NOMO-1 treated with dmso at 0.1 percent for 144 hours (cell line): Measurements from ENCODE around the gene SND1.

Experiments
- DNase-seq: peaks from one replicate; lab custom pipeline; 2025; ENCODE audit not compliant: unreplicated experiment; lab: John Stamatoyannopoulos, UW

Gene SND1

GRCh38 chr7:127885222-127885772, 233.3 kb downstream of the SND1 start:
- no peak for DNase-seq

DNA sequence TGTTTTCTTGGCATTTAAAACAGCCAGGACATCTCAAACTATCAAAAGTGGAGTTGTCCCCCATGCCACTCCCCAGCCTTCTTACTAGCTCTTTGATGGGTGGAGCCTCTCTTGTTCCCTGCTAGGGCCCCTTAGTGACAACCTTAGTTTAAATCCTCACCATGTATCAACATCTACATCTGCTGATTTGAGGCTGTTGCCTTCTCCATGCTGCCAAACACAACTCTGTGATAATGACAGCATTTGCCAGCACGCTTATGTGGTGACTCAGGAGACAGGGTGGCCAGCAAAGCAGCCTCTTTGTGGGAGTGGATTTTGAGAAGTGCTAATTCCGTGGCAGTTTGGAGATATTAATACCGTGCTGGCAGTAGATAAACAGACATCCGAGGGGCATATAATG, 233.8 kb downstream of the SND1 start:
- no peak for DNase-seq

DNA sequence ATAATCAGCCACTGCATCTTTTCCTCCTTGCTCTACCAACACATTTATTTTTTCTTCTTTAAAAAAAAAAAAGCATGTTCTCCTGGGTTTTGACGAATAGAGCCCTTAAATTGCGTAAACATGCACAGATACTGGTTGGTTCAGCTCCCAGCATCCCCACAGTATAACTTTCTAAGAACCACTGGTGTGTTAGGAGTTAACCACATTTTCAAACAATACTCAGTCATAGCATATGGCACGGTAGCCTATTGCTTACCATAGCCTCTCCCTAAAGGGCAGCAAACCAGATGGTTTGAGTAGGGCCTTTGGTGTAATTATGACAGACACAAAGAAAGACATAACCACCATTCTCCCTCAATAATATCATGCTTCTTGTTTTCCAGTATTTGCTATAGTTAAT, 234.3 kb downstream of the SND1 start:
- no peak for DNase-seq

GRCh38 chr7:127887096-127887495, 235.1 kb downstream of the SND1 start:
- DNase-seq: no peak

DNA sequence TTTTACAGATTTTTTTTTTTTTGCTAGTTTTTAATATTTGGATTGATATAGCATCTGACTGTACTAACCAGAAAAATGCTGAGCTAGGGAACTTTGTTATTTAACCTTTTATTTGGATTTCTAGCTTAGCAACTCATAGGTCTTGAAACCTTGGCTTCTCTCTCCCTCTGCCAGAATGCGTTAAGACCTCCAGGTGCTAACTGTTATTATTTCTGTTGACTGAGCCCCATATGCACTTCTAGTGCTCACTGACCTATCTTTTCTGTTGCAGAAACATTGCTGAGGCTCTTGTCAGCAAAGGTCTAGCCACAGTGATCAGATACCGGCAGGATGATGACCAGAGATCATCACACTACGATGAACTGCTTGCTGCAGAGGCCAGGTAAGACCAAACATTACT, 235.6 kb downstream of the SND1 start:
- DNase-seq: no peak

- DNase-seq: no peak
Observed at GRCh38 chr7:127888411-127888810, 236.4 kb downstream of the SND1 start.

- DNase-seq: no peak
Observed at GRCh38 chr7:127888825-127889224, 236.8 kb downstream of the SND1 start.

DNA sequence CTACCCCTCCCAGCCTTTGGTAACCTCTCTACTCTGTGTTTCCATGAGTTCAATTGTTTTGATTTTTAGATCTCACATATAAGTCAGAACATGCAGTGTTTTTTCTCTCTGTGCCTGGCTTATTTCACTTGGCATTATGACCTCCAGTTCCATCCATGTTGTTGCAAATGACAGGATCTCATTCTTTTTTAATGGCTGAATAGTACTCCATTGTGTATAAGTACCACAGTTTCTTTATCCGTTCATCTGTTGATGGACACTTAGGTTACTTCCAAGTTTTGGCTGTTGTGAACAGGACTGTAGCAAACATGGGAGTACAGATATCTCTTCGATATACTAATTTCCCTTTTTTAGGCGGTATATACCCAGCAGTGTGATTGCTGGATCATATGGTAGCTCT, 237.7 kb downstream of the SND1 start:
- DNase-seq: no peak

DNA sequence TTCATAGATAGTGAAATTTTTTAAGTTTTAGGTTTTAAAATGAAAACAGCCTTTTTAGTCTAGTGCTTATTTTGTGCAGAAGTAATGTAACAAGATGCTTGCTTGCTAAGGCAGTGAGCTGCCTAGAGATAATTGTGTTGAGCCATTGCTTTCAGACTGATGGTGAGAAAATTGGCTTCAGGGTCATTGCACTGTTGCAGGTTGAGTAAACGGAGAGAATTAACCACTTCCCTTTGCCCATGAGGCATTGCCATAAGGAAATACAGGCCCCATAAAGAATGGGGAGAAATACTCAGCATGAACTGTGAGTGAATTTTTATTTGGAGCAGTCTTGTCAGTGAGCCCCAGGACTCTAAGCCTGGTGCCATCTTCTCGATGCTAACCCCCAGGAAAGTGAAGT, 238.7 kb downstream of the SND1 start:
- no peak for DNase-seq

- no peak for DNase-seq
Observed at GRCh38 chr7:127891144-127891543, 239.2 kb downstream of the SND1 start.

DNA sequence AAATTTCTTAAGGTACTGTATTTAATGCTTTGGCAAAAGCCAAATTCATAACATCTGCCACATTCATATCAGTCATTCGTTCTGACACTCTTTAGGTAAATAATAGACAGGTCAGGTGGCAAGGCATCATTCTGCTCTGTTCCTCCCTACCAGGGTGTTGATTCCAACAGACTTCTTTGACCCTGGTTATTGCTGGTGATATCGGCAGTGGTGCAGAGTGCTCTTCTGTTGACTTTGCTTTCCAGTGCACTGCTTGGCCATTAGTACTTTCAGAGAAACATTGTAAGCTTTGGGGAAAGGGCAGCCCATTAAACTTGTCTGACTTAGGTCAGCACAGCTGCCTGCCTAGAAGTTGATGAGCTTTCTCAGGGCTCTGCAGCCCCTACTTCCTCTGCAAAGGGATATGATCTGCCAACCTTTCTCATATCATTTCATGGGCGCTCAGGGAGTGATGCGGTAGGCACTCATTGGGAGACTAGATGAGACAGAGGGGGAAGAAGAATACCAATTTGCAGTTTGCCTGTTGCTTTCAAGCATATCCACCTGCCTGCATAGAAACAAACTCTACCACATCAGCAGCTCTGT, 240.0 kb downstream of the SND1 start:
- no peak for DNase-seq

DNA sequence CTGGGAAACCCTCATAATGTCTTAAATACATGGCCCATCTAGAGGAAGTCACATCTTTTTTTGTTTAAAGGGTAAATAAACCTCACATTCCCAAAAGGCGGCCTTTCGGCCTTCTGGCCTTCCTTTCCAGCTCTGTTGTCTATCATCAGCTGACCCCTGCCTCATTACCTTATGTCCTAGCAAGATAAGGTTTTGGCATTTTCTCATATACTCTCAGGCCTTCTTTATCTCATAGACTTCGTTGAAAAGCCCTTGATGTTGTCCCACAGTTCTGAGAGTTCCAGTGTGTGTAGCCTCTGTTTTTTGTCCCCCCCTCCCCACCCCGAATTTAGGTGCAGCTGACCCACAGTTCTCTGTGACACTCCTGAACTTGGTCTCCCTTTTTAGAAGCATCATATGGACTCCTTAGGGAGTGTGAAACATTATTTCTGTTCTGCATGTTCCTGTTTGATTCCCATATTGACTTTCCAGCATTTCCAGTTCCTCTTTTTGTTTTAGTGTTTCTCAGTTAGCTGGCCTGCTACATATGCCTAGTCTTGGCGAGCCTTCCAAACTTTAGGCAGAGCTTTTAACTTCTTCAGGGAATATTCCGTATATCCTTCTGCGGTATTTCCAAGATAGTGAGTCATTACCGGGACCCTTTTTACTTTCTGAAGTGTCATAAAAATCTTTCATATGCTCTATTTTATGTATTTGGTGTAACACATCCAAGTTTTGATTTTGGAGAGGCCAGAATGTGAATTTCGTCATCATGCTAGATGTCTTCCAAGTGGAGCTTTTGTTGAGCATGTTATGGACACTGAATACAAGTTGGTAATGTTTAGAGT, 240.7 kb downstream of the SND1 start:
- no peak for DNase-seq

- DNase-seq: no peak
Observed at GRCh38 chr7:127893547-127893946, 241.6 kb downstream of the SND1 start.

DNA sequence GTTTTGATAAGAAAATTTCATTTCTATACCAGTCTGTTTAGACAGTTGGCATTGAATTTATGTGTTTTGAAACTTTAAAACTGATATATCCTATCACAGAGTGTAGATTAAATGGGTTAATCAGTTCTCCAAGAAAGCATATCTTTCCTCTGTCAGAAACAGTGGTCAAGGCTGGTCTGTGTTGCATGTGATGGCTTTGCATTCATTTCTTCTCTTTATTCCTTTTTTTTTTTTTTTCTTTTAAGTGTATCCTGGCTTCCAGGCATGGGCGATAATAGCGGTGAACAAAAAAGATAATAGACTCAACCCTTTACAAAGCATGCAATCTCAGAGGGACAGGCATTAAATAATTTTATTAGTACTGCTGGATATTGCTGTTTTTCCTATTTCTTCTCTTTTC, 242.6 kb downstream of the SND1 start:
- DNase-seq: no peak

- no peak for DNase-seq
Observed at GRCh38 chr7:127895360-127895759, 243.4 kb downstream of the SND1 start.

DNA sequence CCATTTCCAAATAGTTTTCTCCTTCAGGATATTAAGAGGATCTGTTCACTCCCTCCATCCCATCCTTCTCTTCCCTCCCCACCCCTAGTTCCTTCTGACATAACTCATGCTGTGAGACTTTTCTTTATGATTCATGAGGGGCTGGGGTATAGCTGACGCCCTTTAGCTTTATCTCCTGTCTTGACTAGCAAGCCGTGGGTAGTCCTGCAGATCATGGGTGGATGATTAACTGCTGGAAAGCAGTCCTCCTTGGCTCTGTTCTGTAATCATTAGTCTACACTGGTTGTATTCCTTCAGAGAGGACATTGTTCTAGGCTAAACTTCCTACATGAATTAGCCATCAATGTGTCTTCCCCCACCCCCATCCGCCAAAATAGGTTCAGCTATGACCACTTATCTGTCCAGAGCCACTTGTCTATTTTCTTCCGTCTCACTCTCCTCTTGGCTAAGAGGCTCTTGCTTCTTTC, 243.9 kb downstream of the SND1 start:
- no peak for DNase-seq

- DNase-seq: no peak
Observed at GRCh38 chr7:127896659-127897058, 244.7 kb downstream of the SND1 start.

- no peak for DNase-seq
Observed at GRCh38 chr7:127897704-127898454, 245.9 kb downstream of the SND1 start.

DNA sequence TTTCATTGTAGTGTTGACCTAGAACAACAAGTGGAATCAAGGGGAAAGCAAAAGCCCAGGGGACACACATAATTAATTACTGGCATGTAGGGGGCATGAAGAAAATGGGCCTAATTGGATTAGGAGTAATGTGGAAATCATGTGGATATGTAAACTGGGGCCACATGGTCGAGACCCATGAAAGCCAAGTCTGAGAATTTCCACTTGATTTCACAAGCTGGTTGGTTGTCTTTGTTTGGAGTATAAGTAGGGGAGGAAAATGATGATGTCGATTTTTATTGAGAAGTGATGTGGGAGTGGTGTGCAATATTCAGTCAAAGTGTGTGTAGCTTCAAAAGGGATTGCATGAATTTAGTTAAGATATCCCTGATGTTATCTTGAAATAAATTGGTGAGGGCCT, 247.4 kb downstream of the SND1 start:
- no peak for DNase-seq

GRCh38 chr7:127900141-127900540, 248.1 kb downstream of the SND1 start:
- DNase-seq: no peak
